Astrocyte (in vitro differentiated cells and primary cell): Measurements from ENCODE around the gene DNAH2.

Experiments used
- EZH2 ChIP-seq: IDR thresholded peaks from 2 replicates; pipeline ENCODE4 v1.6.1; 2012; ENCODE audit warnings: mild to moderate bottlenecking, low read length, inconsistent platforms; ENCODE audit not compliant: insufficient read depth
- TF ChIP-seq, protein P1 (sequence below): IDR thresholded peaks from 2 replicates; pipeline ENCODE4 v1.5.1; 2011; ENCODE audit warnings: low read depth, mild to moderate bottlenecking, inconsistent platforms, low read length, moderate library complexity; ENCODE audit not compliant: insufficient read depth

DNA sequence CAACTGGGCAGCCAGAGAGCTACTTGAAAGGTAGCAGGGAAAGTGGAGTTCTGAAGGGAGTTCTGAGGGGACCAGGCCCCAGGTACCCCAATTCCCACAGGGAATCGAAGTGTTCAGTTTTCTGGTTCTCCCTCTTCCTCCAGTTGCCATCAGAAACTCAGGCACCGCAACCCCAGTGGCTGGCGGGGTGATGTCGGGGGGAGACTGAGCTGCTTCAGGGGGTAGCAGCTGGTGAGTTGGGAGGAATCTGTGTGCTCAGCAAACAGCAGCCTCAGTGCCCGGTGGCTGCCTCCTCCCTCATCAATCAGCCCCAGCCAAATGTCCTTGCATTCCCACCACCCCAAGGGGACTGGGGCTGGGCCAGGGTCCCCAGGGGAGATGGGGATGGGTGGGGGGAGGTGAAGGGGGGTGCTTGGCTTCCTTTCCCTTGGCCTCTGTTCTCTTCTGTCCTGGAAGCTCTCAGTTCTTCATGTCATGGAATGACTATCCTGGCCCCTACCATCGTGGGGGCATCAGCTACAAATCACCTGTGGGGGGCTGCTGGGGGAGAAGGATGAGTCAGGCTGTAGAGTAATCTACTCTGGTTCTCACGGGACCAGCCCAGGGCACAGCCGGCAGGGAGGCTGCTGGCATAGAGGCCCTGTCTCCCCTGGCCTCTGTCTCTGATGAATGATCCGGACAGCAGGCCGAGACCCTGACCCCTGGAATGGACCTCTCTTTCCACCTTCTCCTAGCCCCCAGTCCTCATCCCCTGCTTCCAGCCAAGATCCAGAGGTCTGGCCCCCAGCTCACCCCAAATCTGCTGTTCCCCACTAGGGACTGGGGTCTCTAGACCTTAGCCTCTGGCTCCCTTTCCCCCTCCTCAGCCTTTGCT lies 2.6 kb upstream of the DNAH2 start:
- TF ChIP-seq, protein P1, sequence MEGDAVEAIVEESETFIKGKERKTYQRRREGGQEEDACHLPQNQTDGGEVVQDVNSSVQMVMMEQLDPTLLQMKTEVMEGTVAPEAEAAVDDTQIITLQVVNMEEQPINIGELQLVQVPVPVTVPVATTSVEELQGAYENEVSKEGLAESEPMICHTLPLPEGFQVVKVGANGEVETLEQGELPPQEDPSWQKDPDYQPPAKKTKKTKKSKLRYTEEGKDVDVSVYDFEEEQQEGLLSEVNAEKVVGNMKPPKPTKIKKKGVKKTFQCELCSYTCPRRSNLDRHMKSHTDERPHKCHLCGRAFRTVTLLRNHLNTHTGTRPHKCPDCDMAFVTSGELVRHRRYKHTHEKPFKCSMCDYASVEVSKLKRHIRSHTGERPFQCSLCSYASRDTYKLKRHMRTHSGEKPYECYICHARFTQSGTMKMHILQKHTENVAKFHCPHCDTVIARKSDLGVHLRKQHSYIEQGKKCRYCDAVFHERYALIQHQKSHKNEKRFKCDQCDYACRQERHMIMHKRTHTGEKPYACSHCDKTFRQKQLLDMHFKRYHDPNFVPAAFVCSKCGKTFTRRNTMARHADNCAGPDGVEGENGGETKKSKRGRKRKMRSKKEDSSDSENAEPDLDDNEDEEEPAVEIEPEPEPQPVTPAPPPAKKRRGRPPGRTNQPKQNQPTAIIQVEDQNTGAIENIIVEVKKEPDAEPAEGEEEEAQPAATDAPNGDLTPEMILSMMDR = no peak
- TF ChIP-seq EZH2 = no peak
